Stimulated activated CD4-positive, alpha-beta T cell treated with anti-CD3 and anti-CD28 coated beads, Interleukin-15, amount 100 ng/mL, for 1 hour (primary cell): ENCODE results near the gene DRD3.

Source experiments
- DNase-seq, 2 donors: peaks; one replicate each; pipeline ENCODE4 v3.0.0-alpha.2; 2020; ENCODE audit warnings: low read depth in 1 of 2, low spot score in 1 of 2

Gene DRD3

DNA sequence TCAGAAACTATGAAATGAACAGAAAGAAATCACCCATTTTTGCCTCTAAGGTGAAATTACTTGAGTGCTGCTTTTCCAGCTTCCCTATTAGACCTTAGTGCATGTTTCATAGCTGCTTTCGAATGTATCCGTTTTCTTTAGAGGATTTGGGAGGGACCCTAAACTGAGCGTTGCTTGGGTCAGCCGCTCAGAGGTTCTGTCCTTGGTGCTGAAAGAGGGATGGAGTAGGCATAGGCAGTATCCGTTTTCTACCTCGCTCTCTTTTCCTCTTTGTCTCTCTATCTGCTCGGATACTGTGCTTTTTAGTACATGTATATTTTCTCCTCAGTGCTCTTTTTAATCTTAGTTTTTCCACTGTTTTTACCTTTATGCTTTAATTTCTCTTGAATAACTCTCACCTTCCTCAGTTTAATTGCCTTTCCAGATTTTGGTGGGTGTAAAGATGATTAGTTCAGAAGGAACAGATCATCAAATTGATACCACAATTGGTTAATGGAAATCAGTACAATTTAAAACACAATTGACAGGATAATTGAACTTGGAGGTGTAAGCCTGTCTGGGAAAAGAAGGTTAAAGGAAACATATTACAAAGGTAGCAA lies at the start of gene DRD3:
TSS of gene DRD3 (minus strand) at position 283 of the 599 bp plus-strand sequence. CDS start 7,060 bp downstream, outside the sequence.
- no peak for DNase-seq

DNA sequence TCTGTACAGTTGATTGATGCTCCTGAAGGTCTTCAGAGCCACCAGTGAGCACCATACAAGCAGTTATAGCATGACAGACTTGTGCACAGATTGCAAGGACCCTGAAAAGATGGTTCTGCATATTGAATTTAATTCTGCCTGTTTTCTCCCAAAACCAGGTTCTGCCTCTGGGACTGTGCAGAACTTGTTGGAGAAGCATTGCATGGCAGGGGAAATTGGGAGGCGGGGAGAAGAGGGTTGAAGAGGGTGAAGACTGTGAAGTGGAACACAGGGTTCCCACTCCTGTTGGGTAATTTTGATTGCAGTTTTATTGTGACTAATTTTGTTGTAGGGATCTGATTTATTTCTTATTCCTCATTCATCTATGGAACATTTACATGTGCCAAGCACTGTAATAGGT lies 48.2 kb upstream of the DRD3 start:
- DNase-seq, result no peak

DNA sequence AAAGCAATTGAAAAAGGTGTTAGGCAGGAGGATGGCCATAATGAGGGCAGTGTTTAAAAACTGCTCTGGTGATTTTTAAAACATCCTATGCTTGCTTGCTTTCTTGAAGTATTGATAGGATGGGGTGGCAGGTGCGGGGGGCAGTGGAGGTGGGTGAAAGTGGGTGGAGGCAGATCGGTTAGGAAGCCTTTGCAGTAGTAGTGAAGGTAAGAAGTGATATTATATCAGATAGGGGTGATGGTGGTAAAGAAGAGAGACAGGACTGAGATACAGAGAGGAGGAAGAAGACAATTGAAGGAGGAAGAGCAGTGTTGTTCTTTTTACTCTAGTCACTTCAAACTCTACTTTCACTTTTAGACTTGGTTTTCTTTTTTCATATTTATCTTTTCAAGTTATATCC lies 47.5 kb upstream of the DRD3 start:
- no peak for DNase-seq

DNA sequence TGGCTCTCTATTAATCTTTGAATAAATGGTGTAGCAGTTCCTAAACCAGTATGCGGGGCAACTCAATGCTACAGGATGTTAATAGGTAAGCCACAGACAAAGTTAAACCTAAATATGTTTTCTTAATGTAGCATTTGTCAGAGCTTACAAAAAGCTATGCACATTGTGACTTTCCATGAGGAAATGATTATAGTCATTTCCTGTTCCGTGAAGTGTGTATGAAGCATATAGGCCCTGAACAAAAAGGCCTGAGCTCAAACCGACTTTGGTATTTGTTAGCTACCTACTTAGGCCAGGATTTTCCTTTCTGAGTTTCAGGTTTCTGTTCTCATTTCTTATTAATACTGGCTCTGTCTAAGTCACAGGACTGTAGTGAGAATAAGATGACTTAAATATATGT lies 44.3 kb upstream of the DRD3 start:
- DNase-seq, result no peak

DNA sequence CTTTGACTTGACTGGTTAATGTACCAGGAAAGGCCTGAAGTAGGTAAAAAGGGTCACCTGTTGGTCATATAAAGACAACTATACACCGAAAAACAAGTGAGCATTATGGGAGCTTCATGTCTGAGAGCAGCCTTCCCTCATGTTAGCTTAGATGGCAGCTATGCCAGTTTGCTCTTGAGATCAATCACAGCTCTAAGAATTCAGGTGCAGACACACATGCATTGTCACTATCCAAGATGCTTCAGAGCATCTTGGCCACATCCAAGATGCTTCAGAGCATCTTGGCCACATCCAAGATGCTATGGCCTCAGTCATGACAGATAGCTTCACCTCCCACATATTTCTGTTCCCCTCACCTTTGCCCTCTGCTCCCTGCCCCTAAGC lies 43.0 kb upstream of the DRD3 start:
- no peak for DNase-seq

DNA sequence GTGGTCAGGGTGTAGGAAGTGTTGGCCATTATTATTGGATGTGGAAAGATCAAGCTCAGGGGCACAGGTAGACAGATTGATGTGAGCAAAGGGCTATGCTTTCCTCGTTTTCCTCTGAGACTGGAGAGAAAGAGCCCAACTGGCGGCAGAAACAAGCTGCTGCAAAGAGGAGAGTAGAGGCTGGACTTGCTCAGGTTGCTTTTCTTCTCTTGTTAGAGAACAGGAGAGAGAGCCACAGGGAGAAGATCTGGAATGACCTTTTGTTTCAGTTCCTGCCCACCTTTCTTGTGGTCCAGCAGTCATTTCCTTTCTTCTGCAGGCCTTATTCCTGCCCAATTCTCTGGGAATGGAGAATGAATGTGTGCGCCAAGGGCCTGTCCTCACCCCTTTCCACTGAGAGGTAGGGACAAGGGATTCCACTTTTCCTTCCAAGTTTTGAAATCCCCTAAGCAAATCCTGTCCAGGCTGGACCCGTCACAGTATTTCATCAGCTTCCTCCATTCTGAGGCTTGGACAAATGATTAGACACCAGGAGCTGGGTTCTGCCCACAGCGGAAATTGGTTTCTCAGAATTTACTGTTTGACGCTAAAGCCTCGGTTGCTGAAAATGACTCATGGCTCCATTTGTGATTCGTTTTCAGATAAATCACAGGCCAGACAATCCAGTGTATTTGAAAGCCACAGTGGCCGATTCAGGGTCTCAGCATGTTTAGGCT lies 42.5 kb upstream of the DRD3 start:
- DNase-seq, result no peak

DNA sequence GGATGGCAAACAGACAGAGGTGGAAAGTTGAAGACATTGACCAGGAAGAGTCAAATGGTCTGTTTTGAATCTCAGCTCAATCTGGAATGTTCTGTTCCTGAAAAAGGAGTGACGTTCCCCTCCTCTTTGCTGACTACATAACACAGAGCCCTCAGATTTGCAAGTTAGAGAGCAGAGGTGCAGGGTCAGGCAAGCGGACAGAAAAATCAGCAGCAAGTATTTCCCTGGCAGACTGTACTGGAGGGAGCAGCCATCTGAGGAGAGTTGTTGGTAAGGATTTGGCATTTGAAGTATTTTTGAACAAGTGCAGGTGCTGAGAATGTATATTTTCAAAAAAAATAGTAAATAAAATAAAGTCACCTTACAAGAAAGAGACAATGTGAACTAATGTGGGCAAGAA lies 40.9 kb upstream of the DRD3 start:
- DNase-seq, result no peak

DNA sequence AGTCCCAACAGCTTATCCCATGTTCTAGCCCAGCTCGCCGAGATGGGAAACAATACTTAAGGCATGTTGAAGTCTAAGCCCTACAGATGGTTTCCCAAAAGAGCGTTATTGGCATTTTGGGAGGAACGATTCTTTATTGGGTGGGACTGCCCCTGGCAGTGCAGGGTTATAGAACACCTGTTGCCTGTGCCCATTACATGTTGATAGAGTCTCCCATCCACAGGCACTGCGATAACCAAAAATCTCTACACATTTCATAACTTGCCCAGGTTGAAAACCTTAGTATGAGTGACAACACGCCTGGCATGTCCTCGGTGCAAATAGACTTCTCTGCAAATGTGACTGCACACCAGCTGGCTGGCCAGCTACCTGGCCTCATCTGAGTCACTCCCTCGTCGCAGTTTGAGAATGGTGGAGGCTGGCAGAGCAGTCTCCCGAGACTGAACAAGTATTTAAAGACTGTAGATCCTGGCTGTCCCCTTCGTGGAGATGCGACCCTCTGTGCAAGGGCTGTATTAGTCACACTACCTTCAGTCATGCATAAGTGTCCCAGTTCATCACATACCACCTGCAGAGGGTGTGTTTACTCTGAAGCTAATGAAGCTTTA lies 39.8 kb upstream of the DRD3 start:
- DNase-seq, result no peak

DNA sequence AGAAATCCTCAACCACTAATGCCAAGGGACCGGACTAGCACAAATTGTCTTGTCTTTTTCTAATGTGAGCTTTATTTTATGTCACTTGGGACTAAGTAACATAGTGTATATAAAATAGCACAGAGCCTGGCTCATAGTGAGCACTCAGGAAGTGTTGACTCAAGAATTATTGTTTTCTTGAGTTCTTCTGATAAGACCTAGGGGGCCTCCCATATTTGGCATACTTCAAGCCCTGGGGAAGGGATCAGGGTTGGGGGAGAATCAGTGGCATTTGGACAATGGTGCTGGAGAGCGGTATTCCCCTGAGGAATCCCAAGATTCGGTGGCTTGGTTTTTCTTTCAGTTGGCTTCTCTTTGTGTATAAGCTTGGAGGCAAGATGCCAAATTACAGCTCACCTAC lies 39.2 kb upstream of the DRD3 start:
- no peak for DNase-seq

DNA sequence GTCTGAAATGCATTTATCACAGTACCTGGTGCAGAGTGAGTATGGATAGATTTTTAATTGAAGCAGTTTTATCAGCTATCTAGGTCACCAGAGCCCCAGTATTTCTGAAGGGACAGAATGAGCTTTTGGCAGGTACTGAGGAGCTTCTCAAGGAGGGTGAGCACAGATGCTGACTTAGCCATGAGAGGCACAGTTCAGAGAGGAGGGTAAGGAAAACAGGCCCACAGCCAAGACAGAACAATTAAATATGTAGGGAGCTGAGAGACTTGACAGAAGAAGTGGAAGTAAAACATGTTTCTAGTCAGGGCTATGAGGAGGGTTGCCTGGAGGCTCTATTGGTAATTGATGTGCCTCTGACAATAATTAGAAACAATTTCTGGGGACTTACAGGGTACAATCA lies 38.4 kb upstream of the DRD3 start:
- DNase-seq, result no peak

DNA sequence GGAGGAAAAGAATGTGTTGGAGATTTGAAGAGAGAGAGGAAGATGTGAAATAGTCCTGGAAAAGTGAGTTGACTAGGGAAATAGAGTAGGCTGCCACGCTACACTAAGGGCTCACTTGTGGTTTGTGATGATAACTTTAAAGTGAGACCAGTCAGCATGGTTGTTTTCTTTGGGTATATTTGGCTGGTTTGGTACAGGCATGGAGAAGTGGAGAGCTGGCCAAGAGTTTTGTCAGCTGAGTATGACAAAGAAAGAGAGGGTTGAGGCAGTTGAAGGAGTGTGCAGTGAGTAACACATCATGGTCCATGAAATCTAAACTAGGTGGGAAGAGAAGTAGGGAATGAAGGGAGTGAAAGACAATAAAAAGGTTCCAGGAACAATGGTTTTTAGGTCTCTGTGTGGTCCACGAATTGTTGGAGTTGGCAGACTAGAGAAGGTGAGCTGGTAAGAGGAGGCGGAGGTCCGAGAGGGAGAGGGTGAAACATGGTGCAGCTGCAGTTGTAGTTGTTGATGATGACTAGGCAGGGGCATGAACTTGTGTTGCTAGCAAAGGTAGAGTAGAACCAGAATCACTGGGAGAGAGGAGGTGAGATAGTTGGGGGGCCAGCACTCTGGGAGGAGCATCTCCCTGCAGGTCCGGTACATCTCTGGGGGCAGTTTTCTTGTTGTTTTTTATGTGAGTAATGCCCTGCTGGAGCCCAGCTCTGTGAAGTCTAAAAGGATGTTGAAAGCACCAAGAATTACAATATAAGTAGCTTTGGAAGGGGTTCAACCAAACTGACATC lies 37.5 kb upstream of the DRD3 start:
- DNase-seq, result no peak

DNA sequence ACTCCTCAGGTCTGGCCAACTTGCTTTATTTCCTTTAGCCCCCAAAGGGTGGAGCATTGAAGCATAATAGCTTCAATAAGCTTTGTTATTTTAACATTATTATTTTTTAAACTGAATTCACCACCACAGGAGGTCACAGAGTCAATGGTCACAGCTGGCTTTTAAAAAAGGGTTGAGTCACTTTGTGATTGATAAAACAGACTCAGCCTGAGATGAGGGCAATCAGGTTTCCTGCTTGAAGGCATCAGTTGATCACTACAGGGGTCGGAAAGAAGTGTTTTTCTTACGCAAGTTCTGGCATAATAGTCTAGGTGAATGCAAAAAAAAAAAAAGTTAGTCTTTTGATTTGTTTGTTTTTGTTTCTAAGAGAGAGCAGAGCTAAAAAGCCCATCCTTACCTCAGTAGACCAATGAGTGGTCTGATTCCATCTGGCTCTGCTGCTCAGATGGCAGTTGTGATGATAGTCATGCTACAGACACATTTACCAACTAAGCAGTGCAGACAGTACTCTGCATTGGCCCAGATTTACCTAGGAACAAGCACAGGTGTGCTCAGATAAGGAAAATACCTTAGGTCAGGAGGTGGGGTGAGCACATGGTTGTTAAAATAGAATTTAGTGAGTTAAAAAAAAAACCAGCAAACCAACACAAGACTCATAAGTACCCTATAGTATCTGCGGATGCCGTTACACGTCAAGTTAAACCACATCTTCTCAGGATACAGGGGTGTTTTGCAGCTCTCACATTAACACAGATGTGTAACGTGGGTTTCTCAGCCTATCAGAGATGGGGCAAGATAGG lies 35.9 kb upstream of the DRD3 start:
- DNase-seq, result no peak

DNA sequence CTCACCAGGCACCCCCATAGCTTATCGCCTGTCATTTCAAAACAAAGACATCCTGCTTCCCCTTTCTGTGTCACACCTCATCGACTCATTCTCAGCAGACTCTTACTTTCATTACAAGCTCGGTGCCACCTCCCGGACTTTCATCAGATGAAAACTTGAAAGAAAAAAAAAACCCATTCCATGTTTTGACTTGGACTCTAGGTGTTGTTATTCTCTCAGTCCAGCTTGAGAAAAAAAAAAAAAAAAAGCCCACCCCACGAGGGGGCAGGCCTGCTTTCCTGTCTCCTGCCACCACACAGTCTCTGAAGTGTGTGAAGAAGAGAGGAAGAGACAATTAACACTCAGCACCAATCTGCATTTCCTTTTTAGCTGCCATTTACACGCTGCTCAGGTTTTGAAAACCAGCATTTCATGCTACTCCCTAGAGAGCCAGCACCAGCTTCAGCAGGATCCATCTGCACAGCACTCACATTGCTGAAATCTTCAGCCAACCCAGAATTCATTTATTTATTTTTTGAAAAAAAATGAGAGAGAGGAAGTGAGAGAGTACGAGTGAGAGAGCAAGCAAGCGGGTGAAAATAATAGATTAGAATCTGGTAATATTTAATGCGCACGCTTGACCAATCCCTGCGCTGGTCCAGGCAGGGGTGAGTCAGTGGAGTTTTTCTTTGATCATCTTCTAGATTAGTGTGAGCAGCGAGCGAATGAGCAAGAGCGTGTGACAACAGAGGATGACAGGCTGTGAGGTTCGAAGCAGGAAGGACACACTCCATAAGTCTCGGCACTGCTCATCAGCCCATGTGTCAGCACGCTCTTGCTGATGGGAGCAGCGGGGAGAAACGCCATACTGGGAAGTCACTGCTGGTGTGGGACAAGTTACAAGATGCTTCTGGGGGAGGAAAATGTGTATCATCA lies 35.0 kb upstream of the DRD3 start:
- peak; percentile 41 to 51 for DNase-seq

DNA sequence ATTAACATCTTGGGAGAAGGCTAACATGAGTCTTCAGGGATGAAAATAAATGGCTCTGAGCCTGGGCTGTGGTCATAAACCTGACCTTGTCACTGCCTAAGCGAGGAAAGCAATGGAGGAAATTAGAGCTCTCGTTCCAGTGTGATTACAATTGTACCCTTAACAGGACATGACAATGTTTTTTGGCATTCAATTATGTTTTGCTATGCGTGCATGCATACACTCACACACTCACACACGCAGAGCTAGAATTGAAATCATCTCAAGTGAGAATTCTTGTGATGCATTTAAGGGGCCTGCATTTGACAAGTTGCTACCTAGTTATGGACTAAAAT lies 34.4 kb upstream of the DRD3 start:
- no peak for DNase-seq

DNA sequence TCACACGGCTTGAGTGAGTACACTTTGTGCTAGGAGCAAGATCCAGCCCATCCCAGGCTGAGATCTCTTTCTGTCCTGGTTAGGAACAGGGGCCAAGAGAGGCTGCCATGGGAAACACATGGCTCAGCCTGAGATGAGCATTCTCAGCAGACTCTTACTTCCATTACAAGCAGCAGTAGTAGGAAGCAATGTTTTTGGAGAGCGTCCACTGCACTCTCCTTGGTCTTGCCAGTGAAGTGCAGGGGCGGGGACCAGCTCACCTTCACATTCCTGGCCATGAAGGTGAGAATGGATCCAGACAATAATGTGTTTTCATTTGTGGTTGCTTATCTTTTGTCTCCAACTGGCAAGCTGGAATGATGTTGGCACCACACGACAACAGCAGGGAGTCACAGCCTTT lies 33.8 kb upstream of the DRD3 start:
- DNase-seq, result no peak

DNA sequence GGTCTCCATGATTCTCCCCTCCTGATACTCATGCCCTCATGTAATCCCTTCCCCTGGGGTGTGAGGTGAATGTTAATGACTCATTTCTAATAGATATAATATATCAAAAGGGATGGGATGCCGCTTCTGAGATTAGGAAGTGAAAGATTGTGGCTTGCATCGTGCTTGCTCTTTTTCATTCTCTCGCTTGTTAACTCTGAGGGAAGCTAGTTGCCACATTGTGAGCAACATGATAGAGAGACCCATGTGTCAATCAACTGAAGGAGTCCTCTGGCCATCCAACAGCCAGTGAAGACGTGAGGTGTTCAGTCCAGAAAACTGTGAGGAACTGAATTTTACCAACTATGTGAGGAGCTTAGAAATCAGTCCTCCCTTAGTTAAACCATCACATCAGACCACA lies 28.9 kb upstream of the DRD3 start:
- DNase-seq, result no peak

DNA sequence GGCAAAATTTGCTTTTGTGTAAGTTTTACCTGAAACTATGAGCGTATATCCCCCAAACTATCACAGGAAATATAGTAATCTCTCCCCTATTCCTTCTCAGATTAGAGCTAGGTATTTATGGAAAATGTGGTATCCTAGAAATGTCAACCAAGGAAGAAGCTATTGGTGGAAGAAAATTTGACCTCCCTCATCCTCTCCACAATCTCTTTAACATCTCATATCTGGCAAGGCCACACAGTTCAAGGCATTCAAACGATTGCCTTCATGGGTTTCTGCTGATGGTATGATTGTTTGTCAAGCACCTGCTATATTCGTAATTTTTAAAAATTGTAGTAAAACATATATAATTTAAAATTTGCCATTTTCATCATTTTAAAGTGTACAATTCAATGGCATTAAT lies 27.5 kb upstream of the DRD3 start:
- no peak for DNase-seq

DNA sequence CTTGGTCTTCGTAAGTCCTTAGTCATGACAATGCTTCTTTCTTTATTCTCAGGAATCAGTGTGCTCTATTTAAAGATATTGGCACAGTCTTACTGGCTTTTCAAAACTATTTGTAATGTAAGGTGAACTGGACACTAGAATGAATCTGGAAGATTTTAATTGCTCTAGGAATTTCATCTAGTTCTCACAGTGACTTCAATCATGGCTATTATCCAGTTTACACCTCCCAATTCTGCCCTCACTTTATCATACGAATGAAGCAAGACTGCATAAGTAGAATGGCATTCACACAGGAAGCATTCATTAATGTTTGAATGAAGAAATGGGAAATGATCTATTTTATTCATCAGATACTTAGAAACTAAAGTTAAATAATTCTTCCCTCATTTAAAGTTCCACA lies 26.7 kb upstream of the DRD3 start:
- DNase-seq, result no peak

DNA sequence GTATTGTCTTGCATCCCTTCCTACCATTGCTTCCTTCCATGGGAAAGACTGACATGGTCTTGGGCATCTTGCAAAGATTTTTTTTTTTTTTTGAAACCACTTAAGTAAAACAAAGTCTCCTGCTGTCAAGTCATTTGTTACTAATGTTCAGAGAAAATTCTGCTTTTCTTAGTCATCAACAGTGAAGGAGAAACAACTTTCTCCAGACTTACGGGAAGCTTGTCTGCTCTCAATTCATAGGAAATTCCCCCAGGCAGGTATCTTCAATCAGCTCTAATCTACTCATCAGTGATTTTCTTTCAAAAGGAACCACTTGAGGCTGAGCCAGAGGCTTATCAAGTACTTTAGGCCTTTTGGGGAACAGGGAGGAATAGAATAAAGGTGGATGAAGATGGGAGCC lies 15.9 kb upstream of the DRD3 start:
- no peak for DNase-seq

DNA sequence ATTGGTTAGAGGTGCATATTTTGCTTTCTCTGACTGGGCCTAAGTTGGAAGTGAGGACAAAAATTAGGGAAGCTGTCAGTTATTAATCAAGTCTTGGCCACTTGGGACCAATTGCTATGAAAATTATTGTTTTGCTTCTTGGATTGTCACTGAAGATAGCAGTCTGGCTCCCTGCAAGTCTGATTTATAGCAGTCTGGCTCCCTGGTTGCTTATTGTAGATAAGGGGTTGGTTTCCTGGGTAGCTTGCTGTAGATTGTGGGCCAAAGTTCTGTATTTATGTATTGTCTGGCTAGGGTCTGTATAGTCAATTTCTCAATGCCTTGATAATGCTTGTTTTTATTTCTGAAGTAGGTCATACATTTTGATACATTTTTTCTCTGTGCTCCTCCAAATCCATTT lies 13.3 kb upstream of the DRD3 start:
- DNase-seq, result no peak
